GM18505 (cell line): Measurements from ENCODE around the gene MCCD1.

Experiments
- ATAC-seq: cut with Tn5 transposase; IDR thresholded peaks from one replicate; pipeline ENCODE4 v1.9.1; 2021; ENCODE audit not compliant: unreplicated experiment
- POLR2A ChIP-seq: IDR thresholded peaks from 4 replicates; pipeline ENCODE4 v1.6.1; 2011; ENCODE audit warnings: borderline replicate concordance; ENCODE audit not compliant: insufficient read depth, insufficient read length; ENCODE audit errors: extremely low read depth

MCCD1 gene

DNA sequence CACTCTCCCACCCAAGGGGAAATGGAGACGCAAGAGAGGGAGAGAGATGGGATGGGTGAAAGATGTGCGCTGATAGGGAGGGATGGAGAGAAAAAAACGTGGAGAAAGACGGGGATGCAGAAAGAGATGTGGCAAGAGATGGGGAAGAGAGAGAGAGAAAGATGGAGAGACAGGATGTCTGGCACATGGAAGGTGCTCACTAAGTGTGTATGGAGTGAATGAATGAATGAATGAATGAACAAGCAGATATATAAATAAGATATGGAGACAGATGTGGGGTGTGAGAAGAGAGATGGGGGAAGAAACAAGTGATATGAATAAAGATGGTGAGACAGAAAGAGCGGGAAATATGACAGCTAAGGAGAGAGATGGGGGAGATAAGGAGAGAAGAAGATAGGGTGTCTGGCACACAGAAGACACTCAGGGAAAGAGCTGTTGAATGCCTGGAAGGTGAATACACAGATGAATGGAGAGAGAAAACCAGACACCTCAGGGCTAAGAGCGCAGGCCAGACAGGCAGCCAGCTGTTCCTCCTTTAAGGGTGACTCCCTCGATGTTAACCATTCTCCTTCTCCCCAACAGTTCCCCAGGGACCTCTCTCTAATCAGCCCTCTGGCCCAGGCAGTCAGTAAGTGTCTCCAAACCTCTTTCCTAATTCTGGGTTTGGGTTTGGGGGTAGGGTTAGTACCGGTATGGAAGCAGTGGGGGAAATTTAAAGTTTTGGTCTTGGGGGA is 47.4 kb downstream of the MCCD1 start:
- TF ChIP-seq POLR2A = no peak
- ATAC-seq = no peak

DNA sequence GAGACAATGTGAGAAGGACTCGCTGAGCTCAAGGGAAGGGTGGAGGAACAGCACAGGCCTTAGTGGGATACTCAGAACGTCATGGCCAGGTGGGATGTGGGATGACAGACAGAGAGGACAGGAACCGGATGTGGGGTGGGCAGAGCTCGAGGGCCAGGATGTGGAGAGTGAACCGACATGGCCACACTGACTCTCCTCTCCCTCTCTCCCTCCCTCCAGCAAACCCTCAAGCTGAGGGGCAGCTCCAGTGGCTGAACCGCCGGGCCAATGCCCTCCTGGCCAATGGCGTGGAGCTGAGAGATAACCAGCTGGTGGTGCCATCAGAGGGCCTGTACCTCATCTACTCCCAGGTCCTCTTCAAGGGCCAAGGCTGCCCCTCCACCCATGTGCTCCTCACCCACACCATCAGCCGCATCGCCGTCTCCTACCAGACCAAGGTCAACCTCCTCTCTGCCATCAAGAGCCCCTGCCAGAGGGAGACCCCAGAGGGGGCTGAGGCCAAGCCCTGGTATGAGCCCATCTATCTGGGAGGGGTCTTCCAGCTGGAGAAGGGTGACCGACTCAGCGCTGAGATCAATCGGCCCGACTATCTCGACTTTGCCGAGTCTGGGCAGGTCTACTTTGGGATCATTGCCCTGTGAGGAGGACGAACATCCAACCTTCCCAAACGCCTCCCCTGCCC is 48.3 kb downstream of the MCCD1 start:
- ATAC-seq = no peak
- TF ChIP-seq POLR2A = peak; percentile 76

DNA sequence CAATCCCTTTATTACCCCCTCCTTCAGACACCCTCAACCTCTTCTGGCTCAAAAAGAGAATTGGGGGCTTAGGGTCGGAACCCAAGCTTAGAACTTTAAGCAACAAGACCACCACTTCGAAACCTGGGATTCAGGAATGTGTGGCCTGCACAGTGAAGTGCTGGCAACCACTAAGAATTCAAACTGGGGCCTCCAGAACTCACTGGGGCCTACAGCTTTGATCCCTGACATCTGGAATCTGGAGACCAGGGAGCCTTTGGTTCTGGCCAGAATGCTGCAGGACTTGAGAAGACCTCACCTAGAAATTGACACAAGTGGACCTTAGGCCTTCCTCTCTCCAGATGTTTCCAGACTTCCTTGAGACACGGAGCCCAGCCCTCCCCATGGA is 48.8 kb downstream of the MCCD1 start:
- TF ChIP-seq POLR2A = peak; percentile 15
- no peak for ATAC-seq

DNA sequence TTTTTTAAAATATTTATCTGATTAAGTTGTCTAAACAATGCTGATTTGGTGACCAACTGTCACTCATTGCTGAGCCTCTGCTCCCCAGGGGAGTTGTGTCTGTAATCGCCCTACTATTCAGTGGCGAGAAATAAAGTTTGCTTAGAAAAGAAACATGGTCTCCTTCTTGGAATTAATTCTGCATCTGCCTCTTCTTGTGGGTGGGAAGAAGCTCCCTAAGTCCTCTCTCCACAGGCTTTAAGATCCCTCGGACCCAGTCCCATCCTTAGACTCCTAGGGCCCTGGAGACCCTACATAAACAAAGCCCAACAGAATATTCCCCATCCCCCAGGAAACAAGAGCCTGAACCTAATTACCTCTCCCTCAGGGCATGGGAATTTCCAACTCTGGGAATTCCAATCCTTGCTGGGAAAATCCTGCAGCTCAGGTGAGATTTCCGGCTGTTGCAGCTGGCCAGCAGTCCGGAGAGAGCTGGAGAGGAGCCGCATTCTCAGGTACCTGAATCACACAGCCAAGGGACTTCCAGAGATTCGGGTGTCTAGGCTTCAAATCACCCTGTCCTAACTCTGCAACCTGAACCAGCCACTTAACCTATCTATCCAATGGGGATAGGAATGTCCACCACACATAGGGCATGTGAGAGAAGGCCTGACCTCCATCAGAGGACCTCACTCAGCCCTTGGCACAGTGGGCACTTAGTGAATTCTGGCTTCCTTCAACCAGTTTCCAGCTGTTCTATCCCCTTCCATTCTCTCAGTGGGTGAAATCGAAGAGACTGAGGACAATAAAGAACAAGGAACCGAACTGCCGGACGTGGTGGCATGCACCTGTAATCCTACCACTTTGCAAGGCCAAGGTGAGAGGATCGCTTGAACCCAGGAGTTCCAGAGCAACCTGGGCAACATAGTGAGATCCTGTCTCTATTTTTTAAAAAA is 49.7 kb downstream of the MCCD1 start:
- TF ChIP-seq POLR2A = peak; percentile 69
- no peak for ATAC-seq

DNA sequence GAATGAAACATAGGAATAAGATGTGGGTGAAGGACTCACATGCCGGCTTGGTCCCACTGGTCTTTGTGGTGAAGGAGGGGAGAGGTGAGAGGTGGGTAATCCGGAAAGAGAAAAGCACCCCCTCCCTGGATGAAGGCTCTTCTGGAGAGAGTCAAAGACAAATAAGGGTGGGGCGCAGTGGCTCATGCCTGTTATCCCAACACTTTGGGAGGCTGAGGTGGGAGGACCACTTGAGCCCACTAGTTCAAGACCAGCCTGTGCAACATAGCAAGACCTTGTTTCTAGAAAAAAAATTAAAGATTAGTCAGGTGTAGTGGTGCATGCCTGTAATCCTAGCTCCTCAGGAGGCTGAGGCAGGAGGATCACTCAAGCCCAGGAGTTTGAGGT is 50.4 kb downstream of the MCCD1 start:
- no peak for TF ChIP-seq POLR2A
- no peak for ATAC-seq
